AML-193 (cell line): ENCODE data around the gene UBAP1L.
"Not testable (repeated sequence)": the region's sequence is repeated elsewhere in the genome, so short reads cannot be mapped to it uniquely, and the experiment has no call there.

Experiments used
- DNase-seq, 2 experiments: peaks; one replicate each; lab custom pipeline; 2025; lab: John Stamatoyannopoulos, UW

UBAP1L gene

GRCh38 chr15:65115086-65115485, at the start of gene UBAP1L:
Gene UBAP1L (minus strand): TSS chr15:65115200. CDS start chr15:65106215, 8,985 bp downstream.
- no peak for DNase-seq

- DNase-seq, result no peak
Observed at GRCh38 chr15:65164139-65164538, 49.1 kb upstream of the UBAP1L start.

GRCh38 chr15:65163041-65163440, 48.0 kb upstream of the UBAP1L start:
- DNase-seq, result no peak

DNA sequence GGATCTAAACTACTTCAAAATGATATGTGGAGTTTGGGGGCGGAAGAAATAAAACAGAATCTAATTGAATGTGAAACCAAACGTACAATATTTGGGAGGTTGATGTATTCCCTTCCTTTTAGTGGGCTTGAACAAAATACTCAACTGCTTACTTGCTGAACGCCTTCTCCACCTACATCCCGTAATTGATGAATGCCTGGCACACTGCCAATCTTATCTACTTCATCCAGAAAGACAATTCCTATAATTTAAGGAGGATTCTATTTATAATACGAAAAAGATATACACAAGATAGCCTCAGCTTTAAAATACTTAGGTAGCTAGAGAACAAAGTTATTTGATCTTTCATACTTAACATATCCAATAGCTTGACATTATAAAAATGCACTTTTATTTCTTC, 41.7 kb upstream of the UBAP1L start:
- no peak for DNase-seq

- DNase-seq, result no peak
Observed at GRCh38 chr15:65154720-65155119, 39.7 kb upstream of the UBAP1L start.

DNA sequence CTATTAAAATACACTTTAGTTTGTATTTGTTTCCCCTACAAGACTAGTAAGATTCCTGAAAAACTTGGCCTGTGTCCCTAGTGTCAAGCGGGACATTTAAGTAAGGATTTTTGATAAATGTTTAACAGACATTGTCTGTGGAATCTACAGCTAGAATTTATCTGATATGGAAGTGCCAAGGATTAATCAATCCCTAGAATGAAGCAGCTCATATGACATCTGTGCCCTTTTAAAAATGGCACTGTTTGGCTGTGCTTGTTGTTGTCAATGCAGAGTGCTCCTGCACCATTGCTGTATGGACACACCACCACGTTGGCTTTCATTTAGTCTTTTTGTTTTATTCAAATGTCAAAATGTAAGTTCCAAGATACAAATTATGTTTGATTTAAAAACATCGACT, 32.9 kb upstream of the UBAP1L start:
- no peak for DNase-seq

- no peak for DNase-seq
Observed at GRCh38 chr15:65146438-65146837, 31.4 kb upstream of the UBAP1L start.

- DNase-seq, result not testable (repeated sequence)
Observed at GRCh38 chr15:65138631-65139030, 23.6 kb upstream of the UBAP1L start.

DNA sequence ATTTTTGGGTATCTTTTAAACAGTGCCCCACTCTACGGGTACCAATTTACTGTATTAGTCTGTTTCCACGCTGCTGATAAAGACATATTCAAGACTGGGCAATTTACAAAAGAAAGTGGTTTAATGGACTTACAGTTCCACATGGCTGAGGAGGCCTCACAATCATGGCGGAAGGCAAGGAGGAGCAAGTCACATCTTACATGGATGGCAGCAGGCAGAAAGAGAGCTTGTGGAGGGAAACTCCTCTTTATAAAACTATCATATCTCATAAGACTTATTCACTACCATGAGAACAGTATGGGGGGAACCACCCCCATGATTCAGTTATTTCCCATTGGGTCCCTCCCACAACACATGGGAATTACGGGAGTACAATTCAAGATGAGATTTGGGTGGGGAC, 22.9 kb upstream of the UBAP1L start:
- DNase-seq, result not testable (repeated sequence)

DNA sequence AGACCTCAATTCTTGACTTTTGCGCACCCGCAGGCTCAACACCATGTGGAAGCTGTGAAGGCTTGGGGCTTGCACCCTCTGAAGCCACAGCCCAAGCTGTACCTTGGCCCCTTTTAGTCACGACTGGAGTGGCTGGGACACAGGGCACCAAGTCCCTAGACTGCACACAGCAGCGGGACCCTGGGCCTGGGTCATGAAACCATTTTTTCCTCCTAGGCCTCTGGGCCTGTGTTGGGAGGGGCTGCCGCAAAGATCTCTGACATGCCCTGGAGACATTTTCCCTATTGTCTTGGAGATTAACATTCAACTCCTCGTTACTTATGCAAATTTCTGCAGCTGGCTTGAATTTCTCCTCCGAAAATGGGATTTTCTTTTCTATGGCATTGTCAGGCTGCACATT, 22.1 kb upstream of the UBAP1L start:
- DNase-seq, result not testable (repeated sequence)

DNA sequence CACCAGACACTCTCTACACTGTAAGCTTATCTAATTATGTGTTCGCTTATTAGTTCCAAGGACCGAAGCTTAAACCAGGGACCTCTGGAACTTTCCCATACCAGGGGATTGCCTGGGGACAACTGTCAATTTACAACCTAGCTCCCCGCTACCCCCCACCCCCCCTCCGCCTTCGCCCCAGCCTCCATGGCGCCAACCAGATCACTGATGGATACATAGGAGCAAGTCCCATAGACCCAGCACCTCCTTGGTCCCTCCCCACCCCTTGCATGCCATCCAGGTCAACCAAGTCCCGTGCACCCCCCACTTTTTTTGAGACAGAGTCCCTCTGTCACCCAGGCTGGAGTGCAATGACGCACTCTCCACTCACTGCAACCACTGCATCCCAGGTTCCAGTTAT, 19.5 kb upstream of the UBAP1L start:
- no peak for DNase-seq

GRCh38 chr15:65133548-65134200, 18.7 kb upstream of the UBAP1L start, which contains the start of gene PDCD7:
Gene PDCD7 (minus strand): TSS chr15:65133808. CDS start chr15:65133781, 27 bp downstream.
- DNase-seq, result peak; percentile 73 to 88

DNA sequence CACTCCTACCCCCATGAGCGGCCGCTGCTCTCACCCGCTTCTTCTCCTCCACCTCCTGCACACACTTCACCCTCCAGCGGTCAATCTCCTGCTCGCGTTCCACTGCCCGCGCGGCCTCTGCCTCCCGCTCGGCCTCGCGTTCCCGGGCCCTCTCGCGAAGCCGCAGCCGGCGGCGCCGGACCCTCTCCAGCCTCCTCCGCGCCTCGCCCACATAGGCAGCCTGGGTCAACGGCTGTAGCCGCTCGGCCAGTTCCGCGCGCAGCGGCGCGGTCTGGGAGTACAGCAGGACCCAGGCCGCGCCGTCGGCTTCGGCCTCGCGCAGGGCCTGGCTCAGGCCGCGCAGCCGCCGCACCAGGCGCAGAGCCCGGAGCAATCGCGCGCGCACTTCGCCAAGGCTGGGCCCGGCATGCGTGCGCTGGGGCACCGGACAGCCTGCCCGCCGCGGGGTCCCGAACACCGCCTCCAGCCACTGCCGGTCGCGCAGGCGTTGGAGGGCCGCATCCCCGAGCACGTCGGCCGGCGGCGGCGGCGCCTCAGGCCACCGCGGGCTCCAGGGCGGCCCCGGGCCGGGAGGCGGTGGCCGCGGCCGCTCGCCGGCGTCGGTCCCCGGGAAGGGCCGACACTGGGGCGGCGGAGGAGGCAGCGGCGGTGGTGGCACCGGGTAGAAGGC, 18.0 kb upstream of the UBAP1L start:
- DNase-seq, result peak; percentile 9

DNA sequence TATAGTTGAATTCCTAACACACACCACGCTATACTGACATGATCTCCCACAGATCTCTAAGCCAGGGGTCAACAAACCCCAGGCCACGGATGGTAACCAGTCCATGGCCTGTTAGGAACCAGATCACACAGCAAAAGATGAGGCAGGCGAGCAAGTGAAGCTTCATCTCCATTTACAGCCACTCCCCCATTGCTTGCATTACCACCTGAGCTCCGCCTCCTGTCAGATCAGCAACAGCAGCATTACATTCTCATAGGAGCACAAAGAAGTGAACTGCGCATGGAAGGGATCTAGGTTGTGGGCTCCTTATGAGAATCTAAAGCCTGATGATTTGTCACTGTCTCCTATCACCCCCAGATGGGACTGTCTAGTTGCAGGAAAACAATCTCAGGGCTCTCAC, 15.9 kb upstream of the UBAP1L start:
- no peak for DNase-seq

DNA sequence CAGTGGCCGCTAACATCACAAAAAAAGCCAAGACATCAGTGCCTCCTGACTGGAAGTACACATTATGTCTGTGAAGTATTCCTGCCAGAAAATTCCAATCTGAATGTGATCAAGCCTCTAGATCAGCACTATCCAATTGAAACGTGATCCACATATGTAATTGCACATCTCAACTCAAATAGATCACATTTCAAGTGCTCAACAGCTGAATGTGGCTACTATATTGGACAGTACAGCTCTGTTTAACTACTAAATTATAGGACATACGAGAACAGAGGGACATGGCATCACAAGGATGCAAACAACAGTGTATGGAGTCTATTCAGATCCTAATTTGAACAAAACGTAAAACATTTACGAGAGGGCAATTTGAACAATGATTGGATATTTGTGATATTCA, 542 bp upstream of the UBAP1L start:
- no peak for DNase-seq

- DNase-seq, result no peak
Observed at GRCh38 chr15:65110676-65111292, 4.2 kb downstream of the UBAP1L start.

DNA sequence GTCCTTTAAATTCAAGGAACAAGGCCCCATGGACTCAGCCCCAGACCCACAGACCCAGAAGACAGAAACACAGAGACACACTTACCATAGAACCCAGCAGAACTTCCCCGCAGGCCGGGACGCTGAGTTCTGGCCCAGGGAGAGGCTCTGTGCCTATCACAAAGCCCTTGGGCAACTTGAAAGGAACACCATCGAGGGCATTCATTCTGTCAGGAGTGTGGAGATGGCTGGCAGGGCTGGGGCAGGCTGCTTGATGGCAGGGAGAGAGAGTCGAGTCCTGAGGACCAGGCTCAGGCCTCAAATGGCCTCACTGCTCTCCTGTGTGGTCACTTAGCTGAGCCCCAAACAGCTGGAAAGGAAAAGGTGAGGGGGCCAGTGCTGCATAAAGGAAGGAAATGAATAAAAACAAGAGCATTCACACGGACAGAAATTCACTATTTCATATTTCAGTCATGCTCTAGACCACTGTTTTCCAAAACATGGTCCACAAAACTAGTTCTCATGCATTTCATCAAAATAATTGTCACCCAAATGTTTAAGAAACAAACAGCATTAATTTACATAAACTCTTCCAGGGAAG, 8.9 kb downstream of the UBAP1L start:
- DNase-seq, result no peak

- DNase-seq, result no peak
Observed at GRCh38 chr15:65105038-65105437, 10.0 kb downstream of the UBAP1L start.

GRCh38 chr15:65102912-65103311, 12.1 kb downstream of the UBAP1L start:
- no peak for DNase-seq

GRCh38 chr15:65101891-65102708, 12.9 kb downstream of the UBAP1L start:
- DNase-seq, result no peak

DNA sequence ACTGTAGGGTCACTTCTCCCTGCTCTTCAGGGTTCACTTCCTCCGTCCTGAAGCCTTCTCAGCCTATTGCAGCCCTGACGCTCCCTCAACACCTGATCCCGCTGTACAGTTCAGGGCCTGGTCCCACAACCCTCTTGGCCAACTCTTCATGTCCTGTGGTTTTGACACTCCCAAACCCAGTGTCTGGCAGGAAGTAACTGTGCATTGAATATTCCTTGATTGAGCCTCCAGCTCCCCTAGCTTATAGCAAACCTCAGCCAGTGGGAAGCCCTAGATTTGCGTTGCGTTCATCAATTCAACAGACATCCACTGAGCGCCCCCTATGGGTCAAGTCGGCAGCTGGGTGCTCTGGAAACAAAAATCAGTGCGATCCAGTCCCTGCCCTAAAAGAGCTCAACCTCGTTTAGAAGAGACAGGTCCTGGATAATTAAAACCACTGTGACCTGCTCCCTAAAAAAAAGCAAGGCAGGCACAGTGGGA, 13.5 kb downstream of the UBAP1L start:
- DNase-seq, result peak; percentile 3 to 16

GRCh38 chr15:65100442-65100841, 14.6 kb downstream of the UBAP1L start:
- no peak for DNase-seq
